ENCODE data around the gene NPHP4.
"Not testable (repeated sequence)": the region's sequence is repeated elsewhere in the genome, so short reads cannot be mapped to it uniquely, and the experiment has no call there.

Gene NPHP4

GRCh38 chr1:6023346-6023745 is 31.1 kb upstream of the NPHP4 start:
- no peak for DNase-seq

- DNase-seq: no peak
Observed at GRCh38 chr1:6022193-6022592, 30.0 kb upstream of the NPHP4 start.

- no peak for DNase-seq
Observed at GRCh38 chr1:6019166-6019845, 27.1 kb upstream of the NPHP4 start.

GRCh38 chr1:6017654-6018053 is 25.4 kb upstream of the NPHP4 start:
- not testable (repeated sequence) for DNase-seq

DNA sequence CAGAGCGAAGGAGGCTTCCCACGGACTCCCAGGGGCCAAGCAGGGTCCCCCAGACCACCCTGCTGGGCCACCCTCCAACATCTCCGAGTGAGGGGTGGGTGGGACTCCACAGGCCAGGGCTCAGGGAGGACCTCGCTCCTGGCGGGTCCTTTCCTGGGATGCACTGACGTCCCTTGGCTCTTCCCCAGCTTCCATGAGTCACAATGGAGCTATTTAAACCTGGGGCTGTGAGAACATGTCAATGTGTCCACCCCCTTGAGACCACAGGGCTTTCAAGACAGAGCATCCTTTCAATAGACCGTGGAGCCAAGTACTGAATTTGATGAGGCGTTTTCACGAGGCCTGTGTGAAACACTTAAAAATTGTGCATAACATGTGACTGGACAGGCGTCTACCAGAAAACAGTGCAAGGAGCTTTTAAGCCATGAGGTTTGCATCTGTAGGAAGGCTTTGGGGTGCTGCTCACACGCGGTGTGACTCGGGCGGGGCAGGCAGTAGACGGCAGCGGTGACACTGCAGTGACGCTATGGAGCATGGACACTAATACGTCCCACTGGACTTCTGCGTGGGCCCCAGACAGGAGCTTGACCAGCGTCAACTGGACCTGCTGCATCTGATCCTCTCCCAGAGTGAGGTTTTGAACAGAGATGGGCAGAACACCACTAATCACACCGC is 24.1 kb upstream of the NPHP4 start:
- no peak for DNase-seq

- no peak for DNase-seq
Observed at GRCh38 chr1:6014130-6014999, 22.1 kb upstream of the NPHP4 start.

- DNase-seq: no peak
Observed at GRCh38 chr1:6013491-6013890, 21.3 kb upstream of the NPHP4 start.

DNA sequence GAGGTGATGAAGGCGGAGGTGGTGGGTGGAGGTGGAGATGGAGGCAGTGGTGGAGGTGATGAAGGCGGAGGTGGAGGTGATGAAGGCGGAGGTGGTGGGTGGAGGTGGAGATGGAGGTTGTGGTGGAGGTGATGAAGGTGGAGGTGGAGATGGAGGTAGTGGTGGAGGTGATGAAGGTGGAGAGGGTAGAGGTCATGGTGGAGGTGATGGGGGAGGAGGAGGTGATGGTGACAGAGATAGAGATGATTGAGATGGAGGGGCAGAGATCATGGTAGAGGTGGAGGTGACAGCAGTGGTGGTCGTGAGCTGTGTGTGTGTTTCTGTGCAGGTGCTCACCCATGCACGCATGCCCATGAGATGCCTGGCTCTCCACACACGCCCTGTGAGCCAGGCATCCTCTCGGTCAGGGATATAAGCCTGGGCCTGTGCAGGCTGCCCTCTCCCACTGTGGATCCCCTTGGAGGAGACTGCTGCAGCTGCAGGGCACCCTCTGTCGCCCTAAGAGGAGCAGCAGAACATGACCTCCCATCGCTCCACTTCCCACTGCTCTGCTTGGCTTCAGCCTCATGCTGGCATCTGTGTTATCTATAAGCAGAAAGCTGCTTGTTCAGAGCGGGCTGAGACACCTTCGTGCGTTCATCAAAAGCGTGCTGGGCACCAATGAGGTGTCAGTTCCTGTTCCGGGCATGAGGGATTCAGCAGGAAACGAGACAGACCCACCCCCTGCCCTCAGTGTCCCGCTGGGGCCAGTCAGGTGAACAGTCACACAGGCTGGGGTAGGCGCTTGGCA is 20.5 kb upstream of the NPHP4 start:
- no peak for DNase-seq

DNA sequence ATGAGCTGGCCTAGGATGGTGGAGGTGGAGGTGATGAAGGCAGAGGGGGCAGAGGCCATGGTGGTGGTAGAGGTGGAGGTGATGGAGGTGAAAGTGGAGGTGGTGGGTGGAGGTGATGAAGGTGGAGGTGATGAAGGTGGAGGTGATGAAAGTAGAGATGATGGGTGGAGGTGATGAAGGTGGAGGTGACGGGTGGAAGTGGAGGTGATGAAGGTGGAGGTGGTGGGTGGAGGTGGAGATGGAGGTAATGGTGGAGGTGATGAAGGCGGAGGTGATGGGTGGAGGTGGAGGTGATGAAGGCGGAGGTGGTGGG is 19.7 kb upstream of the NPHP4 start:
- DNase-seq: no peak

DNA sequence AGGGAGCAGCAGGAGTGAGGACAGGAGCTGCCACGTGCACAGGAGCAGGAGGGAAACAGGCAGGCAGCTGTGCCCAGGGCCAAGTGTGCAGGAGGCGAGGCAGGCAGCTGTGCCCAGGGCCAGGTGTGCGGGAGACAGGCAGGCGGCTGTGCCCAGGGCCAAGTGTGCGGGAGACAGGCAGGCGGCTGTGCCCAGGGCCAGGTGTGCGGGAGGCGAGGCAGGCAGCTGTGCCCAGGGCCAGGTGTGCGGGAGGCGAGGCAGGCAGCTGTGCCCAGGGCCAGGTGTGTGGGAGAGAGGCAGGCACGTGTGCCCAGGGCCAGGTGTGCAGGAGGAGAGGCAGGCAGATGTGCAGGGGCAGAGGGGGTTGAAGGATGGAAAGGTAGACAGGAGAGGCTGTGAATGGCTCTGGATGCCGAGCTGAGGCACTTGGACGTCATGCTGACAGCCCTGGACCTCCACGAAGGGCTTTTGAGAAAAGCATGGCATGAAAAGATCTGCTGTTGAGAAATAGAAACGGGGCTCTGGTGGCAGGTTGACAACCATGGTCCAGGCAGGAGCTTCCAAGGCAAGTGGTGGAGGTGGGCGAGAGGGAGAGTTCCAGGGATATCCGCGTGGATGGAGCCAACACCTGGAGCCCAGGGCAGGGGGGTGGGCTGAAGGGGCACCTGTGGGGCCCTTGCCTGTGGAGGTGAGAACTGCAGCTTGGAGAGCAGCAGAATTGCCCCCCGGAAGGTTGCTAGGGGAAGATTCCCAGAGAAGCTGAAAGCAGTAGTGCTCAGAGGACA is 19.1 kb upstream of the NPHP4 start:
- DNase-seq: no peak

DNA sequence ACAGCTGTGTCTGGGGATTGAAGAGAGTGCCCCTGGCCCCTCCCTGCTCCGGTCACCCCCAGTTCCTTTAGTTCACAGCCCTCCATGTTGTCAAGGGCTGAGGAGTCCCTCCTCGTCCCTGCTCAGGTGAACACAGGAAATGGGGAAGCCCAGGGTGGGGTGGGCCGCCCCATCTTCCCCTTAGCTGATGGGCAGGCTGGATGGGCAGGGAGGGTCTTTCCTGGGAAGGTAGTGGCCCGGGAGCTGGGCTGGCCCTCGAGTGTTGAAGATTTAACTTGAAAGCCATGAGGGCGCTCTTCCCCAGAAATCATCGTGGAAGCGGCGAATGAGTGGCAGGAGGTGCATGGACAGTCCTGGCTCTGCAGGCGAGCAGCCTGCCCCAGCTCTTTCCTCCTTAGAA is 18.3 kb upstream of the NPHP4 start:
- no peak for DNase-seq

- DNase-seq: no peak
Observed at GRCh38 chr1:6009120-6010040, 17.2 kb upstream of the NPHP4 start.

- no peak for DNase-seq
Observed at GRCh38 chr1:6008696-6009095, 16.5 kb upstream of the NPHP4 start.

GRCh38 chr1:6008084-6008415 is 15.8 kb upstream of the NPHP4 start:
- DNase-seq: no peak

DNA sequence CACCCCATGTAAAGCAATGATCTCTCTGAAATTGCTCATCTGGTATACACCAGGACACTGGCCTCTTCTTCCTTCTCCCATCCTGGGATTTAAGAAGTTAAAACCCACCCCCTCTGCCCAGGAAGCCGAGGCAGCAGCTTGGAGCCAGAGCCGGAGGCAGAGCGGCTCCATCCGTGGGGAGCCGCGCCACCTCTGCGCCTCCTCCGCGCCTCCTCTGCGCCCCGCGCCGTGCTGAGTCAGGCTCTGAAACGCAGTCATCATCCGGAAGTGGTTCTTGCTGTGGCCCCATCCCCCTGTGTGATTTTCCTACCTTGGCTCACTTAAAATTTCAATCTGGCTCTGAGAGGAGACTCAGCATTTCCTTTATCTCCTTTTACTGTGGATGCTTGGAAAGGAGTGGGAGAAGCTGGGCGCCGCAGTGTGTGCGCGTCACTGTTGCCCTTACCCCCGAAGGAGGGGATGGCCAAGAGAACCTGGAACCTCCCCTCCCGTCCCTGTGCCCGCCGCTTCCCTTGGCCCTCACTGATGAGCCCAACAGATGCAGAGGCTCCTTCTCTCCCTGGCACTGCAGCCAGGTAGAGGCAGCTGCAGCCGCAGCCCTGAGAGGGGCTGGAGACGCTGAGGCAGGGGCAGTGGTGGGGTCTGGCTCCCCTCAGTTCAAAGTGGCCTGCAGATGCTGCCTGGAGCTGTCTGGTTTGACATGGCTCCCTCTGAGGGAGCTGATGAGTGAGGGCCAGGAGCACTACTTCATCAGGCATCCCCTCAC is 15.3 kb upstream of the NPHP4 start:
- no peak for DNase-seq

DNA sequence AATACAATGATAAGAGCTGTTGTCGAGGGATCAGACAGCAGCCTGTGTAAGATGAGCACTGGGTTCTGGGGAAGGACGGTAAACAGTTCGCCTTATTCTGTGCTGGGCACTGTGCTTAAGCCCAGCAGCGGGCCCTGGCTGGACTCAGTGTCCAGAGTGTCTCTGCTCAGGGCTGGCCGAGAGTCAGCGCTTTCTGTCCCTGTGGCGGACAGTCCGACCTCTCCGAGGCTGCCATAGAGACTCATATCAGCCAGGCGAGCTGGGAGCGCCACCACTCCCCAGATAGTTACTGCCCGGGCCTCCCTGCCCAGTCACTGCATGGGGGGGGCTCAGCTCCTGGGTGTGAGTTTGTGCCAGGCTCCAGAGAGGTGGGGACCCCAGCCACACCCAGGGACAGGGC is 14.7 kb upstream of the NPHP4 start:
- DNase-seq: no peak

GRCh38 chr1:6005276-6005917 is 13.2 kb upstream of the NPHP4 start:
- DNase-seq: no peak

GRCh38 chr1:6004412-6005123 is 12.3 kb upstream of the NPHP4 start:
- DNase-seq: no peak

Measured in activated CD4-positive, CD25-positive, alpha-beta regulatory T cell (primary cell).